Left lung (tissue), 10 donors: ENCODE data around the gene MIEN1. TPM values are rescaled to one million over a fixed set of nuclear protein-coding genes. Genes with fewer than 3 reads are reported as not detected.

Experiments
- ATAC-seq: fragments of 200-7000 bp; cut with Tn5 transposase; one replicate; pipeline ENCODE4 v1.9.1; 2020; ENCODE audit warnings: moderate library complexity
- DNase-seq, 4 donors: peaks; one replicate each; pipeline ENCODE4 v3.0.0-alpha.2; 2013 to 2020
- H3K27ac ChIP-seq, 2 donors: fragments of 200-600 bp; sonication (generic) in 1 of 2; one replicate each; pipeline versions ENCODE4 v1.5.0 to v1.8.0; 2020 to 2021
- H3K27me3 ChIP-seq, 2 donors: fragments of 200-600 bp; sonication (generic) in 1 of 2; one replicate each; pipeline versions ENCODE4 v1.5.0 to v1.8.0; 2020 to 2021
- H3K36me3 ChIP-seq, 2 donors: fragments of 200-600 bp; sonication (generic) in 1 of 2; one replicate each; pipeline versions ENCODE4 v1.5.0 to v1.8.0; 2020 to 2021
- H3K4me1 ChIP-seq, 2 donors: fragments of 200-600 bp; one replicate each; pipeline ENCODE4 v1.8.0; 2021
- H3K4me3 ChIP-seq, 2 donors: fragments of 200-600 bp; sonication (generic) in 1 of 2; one replicate each; pipeline versions ENCODE4 v1.5.0 to v1.8.0; 2020 to 2021; ENCODE audit warnings: mild to moderate bottlenecking in 1 of 2
- H3K9me3 ChIP-seq, 2 donors: fragments of 200-600 bp; sonication (generic) in 1 of 2; one replicate each; pipeline versions ENCODE4 v1.5.0 to v1.8.0; 2020 to 2021
- CTCF ChIP-seq, 2 donors: fragments of 200-600 bp; sonication (generic) in 1 of 2; IDR thresholded peaks; one replicate each; pipeline versions ENCODE4 v1.5.0 to v1.8.0; 2021; ENCODE audit warnings: antibody characterized with exemption in 2 of 2
- intact Hi-C, 2 donors: fragments of 100-400 bp; cut with DNase I; formaldehyde crosslinking; loops; one replicate each; pipeline versions ENCODE4 v1.11.2 to v1.14.2; 2022
- polyA plus RNA-seq, 6 donors: library from polyadenylated mRNA; unstranded; fragments of 120-200 nt; gene quantifications; one replicate each; pipeline ENCODE4 v1.2.1, GENCODE V29; 2013; ENCODE audit not compliant: insufficient read length in 6 of 6
- total RNA-seq, 2 donors: library from RNA; stranded (reverse); fragmentation: NEBNext Ultra II Directional; extraction: Animal tissue kit (Norgen Biotek cat#: 25700); gene quantifications; one replicate each; pipeline ENCODE4 v1.2.1, GENCODE V29; 2021
- donor health status: DM: no; HTN: yes; CAD: no.
- donor health status: DM: no; HTN: no; CAD: no.

The MIEN1 gene
- total and polyA plus RNA-seq, 8 donors, result 18.8 to 57.9 (median 25.5) TPM

GRCh38 chr17:39709998-39710964 is 20.1 kb downstream of the MIEN1 start:
- no peak for TF ChIP-seq CTCF (IDR thresholded peaks at IDR 0.05)
- no peak for ATAC-seq
- no peak overlapping the region for H3K4me3 ChIP-seq
- DNase-seq, result peak in 1 of 4 donors; percentile 67
- H3K27ac ChIP-seq, result no peak overlapping the region
- H3K9me3 ChIP-seq, result no peaks in the 10 kb centered on the region
- H3K4me1 ChIP-seq, result peaks cover 2 to 3% of the 10 kb centered on the region in 2 donors
- peaks cover 0 to 60% of the 10 kb centered on the region in 2 donors for H3K36me3 ChIP-seq
- intact Hi-C loops, result no loop called here
- H3K27me3 ChIP-seq, result no peaks in the 10 kb centered on the region

DNA sequence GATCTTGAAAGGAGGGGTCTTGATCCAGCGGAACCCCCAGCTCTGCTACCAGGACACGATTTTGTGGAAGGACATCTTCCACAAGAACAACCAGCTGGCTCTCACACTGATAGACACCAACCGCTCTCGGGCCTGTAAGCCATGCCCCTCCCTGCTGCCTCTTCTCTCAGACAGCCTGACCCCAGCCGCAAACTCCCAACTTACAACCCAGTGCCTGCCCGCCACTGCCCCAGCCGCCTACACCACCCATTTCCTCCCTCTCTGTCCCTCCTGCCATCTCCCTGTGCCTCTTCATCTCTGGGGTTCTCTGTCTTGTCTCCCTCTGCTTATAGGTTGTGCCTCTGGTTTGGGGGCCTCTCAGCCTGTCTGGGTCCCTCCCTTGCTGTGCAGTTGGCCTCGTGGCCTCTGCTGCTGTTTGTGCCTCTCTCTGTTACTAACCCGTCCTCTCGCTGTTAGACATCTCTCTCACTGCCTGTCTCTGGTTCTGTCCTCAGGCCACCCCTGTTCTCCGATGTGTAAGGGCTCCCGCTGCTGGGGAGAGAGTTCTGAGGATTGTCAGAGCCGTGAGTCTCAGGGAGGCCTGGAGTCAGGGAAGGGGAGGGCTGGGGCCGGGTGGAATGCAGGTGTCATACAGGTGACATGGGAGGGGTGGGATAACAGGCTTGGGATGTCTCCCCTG is 20.9 kb downstream of the MIEN1 start:
- intact Hi-C loops, result no loop called here
- Histone ChIP-seq H3K36me3 (peaks cover 0 to 55% of the 10 kb centered on the region in 2 donors), H3K4me3 (no peak overlapping the region), H3K27ac (no peak overlapping the region), H3K27me3 (no peaks in the 10 kb centered on the region), H3K4me1 (peaks cover 7 to 9% of the 10 kb centered on the region in 2 donors), H3K9me3 (no peaks in the 10 kb centered on the region)
- ATAC-seq, result no peak
- peak in 1 of 4 donors; percentile 59 for DNase-seq
- no peak for TF ChIP-seq CTCF (IDR thresholded peaks at IDR 0.05)

DNA sequence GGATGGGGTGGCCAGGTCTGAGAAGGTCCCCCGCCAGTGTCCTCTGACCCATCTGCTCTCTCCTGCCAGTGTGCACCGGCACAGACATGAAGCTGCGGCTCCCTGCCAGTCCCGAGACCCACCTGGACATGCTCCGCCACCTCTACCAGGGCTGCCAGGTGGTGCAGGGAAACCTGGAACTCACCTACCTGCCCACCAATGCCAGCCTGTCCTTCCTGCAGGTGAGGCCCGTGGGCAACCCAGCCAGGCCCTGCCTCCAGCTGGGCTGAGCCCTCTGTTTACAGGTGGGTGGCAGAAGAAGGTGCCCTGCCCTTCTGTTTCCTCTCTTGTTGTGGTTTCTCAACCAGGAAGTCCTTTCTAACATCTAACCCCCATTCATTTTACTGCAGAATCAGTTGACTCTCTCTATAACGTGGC is 23.4 kb downstream of the MIEN1 start:
- ATAC-seq (no peak), DNase-seq (peak in 1 of 4 donors; percentile 64)
- H3K9me3 ChIP-seq, result no peaks in the 10 kb centered on the region
- intact Hi-C loops, result no loop called here
- peak overlapping the region in 1 of 2 donors; percentile 66 for H3K27ac ChIP-seq
- H3K4me3 ChIP-seq, result no peak overlapping the region
- peaks cover 11 to 26% of the 10 kb centered on the region in 2 donors for H3K4me1 ChIP-seq
- H3K27me3 ChIP-seq, result peaks cover 0 to 2% of the 10 kb centered on the region in 2 donors
- TF ChIP-seq CTCF (IDR thresholded peaks at IDR 0.05), result no peak
- peaks cover 0 to 46% of the 10 kb centered on the region in 2 donors for H3K36me3 ChIP-seq

- Histone ChIP-seq H3K27me3 (peaks cover 0 to 7% of the 10 kb centered on the region in 2 donors), H3K9me3 (no peaks in the 10 kb centered on the region), H3K4me1 (peaks cover 16 to 29% of the 10 kb centered on the region in 2 donors), H3K4me3 (no peak overlapping the region), H3K36me3 (peaks cover 0 to 42% of the 10 kb centered on the region in 2 donors), H3K27ac (peak overlapping the region; percentile 66)
- intact Hi-C loops, result no loop called here
- no peak for TF ChIP-seq CTCF (IDR thresholded peaks at IDR 0.05)
- ATAC-seq (no peak), DNase-seq (peak in 1 of 4 donors; percentile 29)
Measured at GRCh38 chr17:39706383-39706782, 23.9 kb downstream of the MIEN1 start.
